Activated naive CD4-positive, alpha-beta T cell treated with anti-CD3 and anti-CD28 coated beads, Interleukin-2, amount 10 ng/mL, durations not matched to agents 7 days and 5 days (primary cell): ENCODE data around the gene ACVR1.

ENCODE experiments used
- CTCF ChIA-PET: fragments of 350-600 bp; sonication (Branson Sonifier 250); formaldehyde crosslinking; loops from one replicate; lab custom pipeline; 2021; ENCODE audit warnings: antibody characterized with exemption; lab: Charles Lee
- DNase-seq: peaks from one replicate; pipeline ENCODE4 v3.0.0-alpha.2; 2020
- H3K27ac Mint-ChIP-seq: one replicate; pipeline ENCODE4 v1.8.0; 2021; ENCODE audit warnings: mild to moderate bottlenecking, moderate library complexity, mixed read lengths
- H3K27me3 Mint-ChIP-seq: one replicate; pipeline ENCODE4 v1.8.0; 2021; ENCODE audit warnings: mild to moderate bottlenecking, mixed read lengths
- H3K36me3 Mint-ChIP-seq: one replicate; pipeline ENCODE4 v1.8.0; 2021; ENCODE audit warnings: mixed read lengths
- H3K4me1 Mint-ChIP-seq: one replicate; pipeline ENCODE4 v1.8.0; 2021; ENCODE audit warnings: mixed read lengths
- H3K4me3 Mint-ChIP-seq: one replicate; pipeline ENCODE4 v1.8.0; 2021; ENCODE audit warnings: mild to moderate bottlenecking, moderate library complexity, mixed read lengths
- H3K9me3 Mint-ChIP-seq: one replicate; pipeline ENCODE4 v1.8.0; 2021; ENCODE audit warnings: mixed read lengths

Gene ACVR1

GRCh38 chr2:157785200-157785599 is 90.9 kb downstream of the ACVR1 start:
- DNase-seq, result no peak
- H3K27ac Mint-ChIP-seq, result no peak overlapping the region
- H3K36me3 Mint-ChIP-seq, result peaks cover 28% of the 10 kb centered on the region
- H3K4me3 Mint-ChIP-seq, result no peak overlapping the region
- H3K27me3 Mint-ChIP-seq, result no peaks in the 10 kb centered on the region
- H3K9me3 Mint-ChIP-seq, result no peaks in the 10 kb centered on the region
- H3K4me1 Mint-ChIP-seq, result peaks cover 41% of the 10 kb centered on the region
- CTCF ChIA-PET, result interaction anchor here (0.7 to 1.1 kb wide), 3 partner anchors 116 to 226 kb away, joined by 3 read pairs; no protein-coding TSS in a partner anchor

GRCh38 chr2:157784823-157785175 is 91.3 kb downstream of the ACVR1 start:
- CTCF ChIA-PET, result interaction anchor here (0.7 to 1.1 kb wide), 3 partner anchors 117 to 227 kb away, joined by 3 read pairs; no protein-coding TSS in a partner anchor
- Mint-ChIP-seq H3K36me3 (peaks cover 31% of the 10 kb centered on the region), H3K4me3 (no peak overlapping the region), H3K4me1 (peaks cover 37% of the 10 kb centered on the region), H3K27me3 (no peaks in the 10 kb centered on the region), H3K27ac (no peak overlapping the region), H3K9me3 (no peaks in the 10 kb centered on the region)
- DNase-seq, result no peak

- no peaks in the 10 kb centered on the region for H3K27me3 Mint-ChIP-seq
- CTCF ChIA-PET, result interaction anchor here (0.9 to 1.1 kb wide), 2 partner anchors 225 to 227 kb away, joined by 3 read pairs; no protein-coding TSS in a partner anchor
- H3K4me3 Mint-ChIP-seq, result no peak overlapping the region
- peaks cover 33% of the 10 kb centered on the region for H3K4me1 Mint-ChIP-seq
- H3K27ac Mint-ChIP-seq, result peak overlapping the region; percentile 30
- H3K9me3 Mint-ChIP-seq, result no peaks in the 10 kb centered on the region
- H3K36me3 Mint-ChIP-seq, result peaks cover 36% of the 10 kb centered on the region
- DNase-seq, result peak; percentile 29
These were observed 91.8 kb downstream of the ACVR1 start for GRCh38 chr2:157784169-157784822.

GRCh38 chr2:157783245-157783644 is 92.9 kb downstream of the ACVR1 start:
- CTCF ChIA-PET, result interaction anchor here (2.4 to 5.3 kb wide), 2 partner anchors 93 to 224 kb away, joined by 8 to 30 read pairs; partner anchors contain the start of gene ACVR1
- Mint-ChIP-seq H3K4me3 (no peak overlapping the region), H3K9me3 (no peaks in the 10 kb centered on the region), H3K27me3 (no peaks in the 10 kb centered on the region), H3K36me3 (peaks cover 33% of the 10 kb centered on the region), H3K27ac (no peak overlapping the region), H3K4me1 (peaks cover 29% of the 10 kb centered on the region)
- no peak for DNase-seq

GRCh38 chr2:157782057-157782845 is 93.9 kb downstream of the ACVR1 start:
- Mint-ChIP-seq H3K4me3 (no peak overlapping the region), H3K4me1 (peaks cover 29% of the 10 kb centered on the region), H3K9me3 (no peaks in the 10 kb centered on the region), H3K27ac (no peak overlapping the region), H3K27me3 (no peaks in the 10 kb centered on the region), H3K36me3 (peaks cover 35% of the 10 kb centered on the region)
- no peak for DNase-seq
- CTCF ChIA-PET, result interaction anchor here (0.7 to 5.3 kb wide), 3 partner anchors 94 to 225 kb away, joined by 3 to 30 read pairs (median 8); partner anchors contain the start of gene ACVR1

GRCh38 chr2:157780211-157780610 is 95.9 kb downstream of the ACVR1 start:
- Mint-ChIP-seq H3K4me1 (peaks cover 29% of the 10 kb centered on the region), H3K27ac (no peak overlapping the region), H3K9me3 (no peaks in the 10 kb centered on the region), H3K4me3 (no peak overlapping the region), H3K27me3 (no peaks in the 10 kb centered on the region), H3K36me3 (peaks cover 34% of the 10 kb centered on the region)
- DNase-seq, result no peak
- CTCF ChIA-PET, result interaction anchor here (0.5 to 5.3 kb wide), 7 partner anchors 10 to 475 kb away, joined by 3 to 30 read pairs (median 4); no protein-coding TSS in a partner anchor

- Mint-ChIP-seq H3K27me3 (no peaks in the 10 kb centered on the region), H3K27ac (no peak overlapping the region), H3K9me3 (no peaks in the 10 kb centered on the region), H3K4me1 (peaks cover 27% of the 10 kb centered on the region), H3K4me3 (no peak overlapping the region), H3K36me3 (peaks cover 38% of the 10 kb centered on the region)
- no peak for DNase-seq
- CTCF ChIA-PET, result interaction anchor here (0.5 to 5.3 kb wide), 6 partner anchors 100 to 244 kb away, joined by 3 to 30 read pairs (median 4); no protein-coding TSS in a partner anchor
These were observed 96.3 kb downstream of the ACVR1 start for GRCh38 chr2:157779794-157780193.

- Mint-ChIP-seq H3K36me3 (peaks cover 43% of the 10 kb centered on the region), H3K4me3 (no peak overlapping the region), H3K27me3 (no peaks in the 10 kb centered on the region), H3K9me3 (no peaks in the 10 kb centered on the region), H3K27ac (no peak overlapping the region), H3K4me1 (peaks cover 12% of the 10 kb centered on the region)
- DNase-seq, result peak; percentile 73
- CTCF ChIA-PET, result interaction anchor here (0.5 to 3.4 kb wide), 7 partner anchors 83 to 669 kb away, joined by 3 to 18 read pairs (median 3); no protein-coding TSS in a partner anchor
These were observed 98.7 kb downstream of the ACVR1 start for GRCh38 chr2:157777427-157777826.

- CTCF ChIA-PET, result interaction anchor here (1.0 to 1.4 kb wide), 2 partner anchors 274 to 469 kb away, joined by 3 read pairs; no protein-coding TSS in a partner anchor
These were observed 104.9 kb downstream of the ACVR1 start for GRCh38 chr2:157771234-157771633.

GRCh38 chr2:157769856-157770255 is 106.3 kb downstream of the ACVR1 start:
- Mint-ChIP-seq H3K27ac (no peak overlapping the region), H3K4me1 (no peaks in the 10 kb centered on the region), H3K27me3 (no peaks in the 10 kb centered on the region), H3K36me3 (peaks cover 57% of the 10 kb centered on the region), H3K9me3 (no peaks in the 10 kb centered on the region), H3K4me3 (no peak overlapping the region)
- CTCF ChIA-PET, result interaction anchor here (1.0 kb wide), 1 partner anchor 9 kb away, joined by 3 read pairs; no protein-coding TSS in a partner anchor
- no peak for DNase-seq

More at GRCh38 chr2:157771234-157771633, 104.9 kb downstream of the ACVR1 start:
- Mint-ChIP-seq H3K27ac (no peak overlapping the region), H3K9me3 (no peaks in the 10 kb centered on the region), H3K4me1 (no peaks in the 10 kb centered on the region), H3K4me3 (no peak overlapping the region), H3K27me3 (no peaks in the 10 kb centered on the region), H3K36me3 (peaks cover 54% of the 10 kb centered on the region)
- no peak for DNase-seq

- no peak overlapping the region for H3K27ac Mint-ChIP-seq
- no peaks in the 10 kb centered on the region for H3K4me1 Mint-ChIP-seq
- no peaks in the 10 kb centered on the region for H3K27me3 Mint-ChIP-seq
- no peak overlapping the region for H3K4me3 Mint-ChIP-seq
- peaks cover 60% of the 10 kb centered on the region for H3K36me3 Mint-ChIP-seq
- CTCF ChIA-PET, result no interaction called here
- H3K9me3 Mint-ChIP-seq, result no peaks in the 10 kb centered on the region
- no peak for DNase-seq
These were observed 111.7 kb downstream of the ACVR1 start for GRCh38 chr2:157764386-157764785.

GRCh38 chr2:157761520-157761919 is 114.6 kb downstream of the ACVR1 start:
- Mint-ChIP-seq H3K27ac (peak overlapping the region; percentile 25), H3K36me3 (peaks cover 68% of the 10 kb centered on the region), H3K4me3 (no peak overlapping the region), H3K27me3 (no peaks in the 10 kb centered on the region), H3K9me3 (peaks cover 7% of the 10 kb centered on the region), H3K4me1 (no peaks in the 10 kb centered on the region)
- CTCF ChIA-PET, result interaction anchor here (0.9 to 1.8 kb wide), 4 partner anchors 9 to 269 kb away, joined by 3 to 6 read pairs (median 4); no protein-coding TSS in a partner anchor
- no peak for DNase-seq

- peaks cover 69% of the 10 kb centered on the region for H3K36me3 Mint-ChIP-seq
- CTCF ChIA-PET, result interaction anchor here (0.9 to 1.8 kb wide), 2 partner anchors 9 to 264 kb away, joined by 3 to 6 read pairs; no protein-coding TSS in a partner anchor
- no peaks in the 10 kb centered on the region for H3K27me3 Mint-ChIP-seq
- DNase-seq, result no peak
- H3K27ac Mint-ChIP-seq, result peak overlapping the region; percentile 25
- no peaks in the 10 kb centered on the region for H3K4me1 Mint-ChIP-seq
- no peak overlapping the region for H3K4me3 Mint-ChIP-seq
- peaks cover 11% of the 10 kb centered on the region for H3K9me3 Mint-ChIP-seq
These were observed 115.2 kb downstream of the ACVR1 start for GRCh38 chr2:157760949-157761348.

GRCh38 chr2:157759855-157760254 is 116.3 kb downstream of the ACVR1 start:
- DNase-seq, result no peak
- Mint-ChIP-seq H3K4me3 (no peak overlapping the region), H3K27me3 (no peaks in the 10 kb centered on the region), H3K36me3 (peaks cover 72% of the 10 kb centered on the region), H3K4me1 (no peaks in the 10 kb centered on the region), H3K27ac (no peak overlapping the region), H3K9me3 (peaks cover 11% of the 10 kb centered on the region)
- CTCF ChIA-PET, result no interaction called here
